Fibroblast of peridontal ligament (primary cell): ENCODE results near the gene PPA1.
"Not testable (repeated sequence)": the region's sequence is repeated elsewhere in the genome, so short reads cannot be mapped to it uniquely, and the experiment has no call there.

Source experiments
- DNase-seq: peaks from one replicate; pipeline ENCODE4 v3.0.0-alpha.2; 2010; ENCODE audit errors: extremely low read depth

Gene PPA1

DNA sequence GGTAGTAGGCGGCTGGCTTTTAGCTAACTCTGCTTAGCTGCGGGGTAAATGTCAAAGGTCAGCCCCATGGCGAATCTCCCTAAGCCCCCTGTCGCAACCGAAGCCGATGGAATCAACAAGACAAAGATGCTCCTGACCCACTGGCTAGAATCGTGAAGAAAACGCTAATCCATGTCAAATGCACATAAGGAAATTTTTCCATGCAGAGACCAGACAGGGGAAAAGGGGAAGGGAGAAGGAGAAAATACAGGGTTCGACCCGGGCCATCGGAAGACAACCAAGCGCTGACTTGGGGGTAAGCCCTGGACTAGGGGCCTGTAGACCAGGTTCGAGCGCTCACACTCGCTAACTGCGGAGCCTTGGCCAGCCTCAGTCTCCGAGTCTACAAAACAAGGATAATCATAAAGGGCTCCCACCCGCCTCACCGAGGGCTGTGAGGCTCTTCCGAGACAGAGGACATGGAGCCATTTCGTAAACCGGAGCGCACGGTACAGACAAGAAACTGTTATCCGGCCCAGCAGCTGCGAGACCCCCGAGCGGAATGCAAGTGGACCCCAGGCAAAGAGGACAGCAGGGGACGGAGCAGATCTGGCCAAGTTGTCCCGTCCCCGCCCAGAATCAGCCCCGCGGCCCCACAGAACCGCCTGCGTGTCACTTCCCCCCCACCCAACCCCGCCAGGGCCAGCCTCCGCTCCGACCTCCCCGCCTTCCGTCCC is 63.4 kb downstream of the PPA1 start:
- peak; percentile 23 for DNase-seq

DNA sequence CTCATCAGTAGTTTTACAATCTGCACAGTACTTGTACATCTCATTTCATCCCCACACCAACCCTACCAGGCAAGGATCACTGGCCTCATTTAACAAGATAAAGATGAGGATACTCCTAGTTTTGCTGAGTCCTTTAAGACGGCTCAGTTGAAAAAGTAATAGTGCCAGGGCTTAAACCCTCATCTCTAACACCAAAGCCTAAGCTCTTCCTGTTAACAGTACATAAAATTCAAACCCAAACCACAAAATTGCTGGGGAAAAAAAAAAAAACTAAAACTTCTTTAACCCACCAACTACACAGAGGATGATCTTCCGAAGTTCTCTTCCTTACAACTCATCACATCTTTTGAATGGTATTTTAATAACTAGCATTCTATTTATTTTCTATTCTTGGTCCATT is 64.2 kb downstream of the PPA1 start:
- DNase-seq = peak; percentile 29

DNA sequence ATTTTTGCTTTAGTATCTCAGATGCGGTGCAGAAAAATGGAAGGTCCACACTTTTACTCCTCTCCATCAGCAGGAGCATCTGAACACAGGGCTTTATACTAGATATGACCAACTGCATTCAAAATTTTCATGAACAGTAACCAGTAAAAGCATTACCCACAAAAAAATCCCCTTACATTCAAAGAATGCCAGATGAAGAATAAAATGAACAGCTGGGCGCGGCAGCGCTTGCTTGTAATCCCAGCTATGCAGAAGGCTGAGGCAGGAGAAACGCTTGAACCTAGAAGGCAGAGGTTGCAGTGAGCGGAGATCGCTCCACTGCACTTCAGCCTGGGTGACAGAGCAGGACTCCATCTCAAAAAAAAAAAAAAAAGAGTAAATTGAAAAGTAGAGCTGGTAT is 66.0 kb downstream of the PPA1 start:
- no peak for DNase-seq

DNA sequence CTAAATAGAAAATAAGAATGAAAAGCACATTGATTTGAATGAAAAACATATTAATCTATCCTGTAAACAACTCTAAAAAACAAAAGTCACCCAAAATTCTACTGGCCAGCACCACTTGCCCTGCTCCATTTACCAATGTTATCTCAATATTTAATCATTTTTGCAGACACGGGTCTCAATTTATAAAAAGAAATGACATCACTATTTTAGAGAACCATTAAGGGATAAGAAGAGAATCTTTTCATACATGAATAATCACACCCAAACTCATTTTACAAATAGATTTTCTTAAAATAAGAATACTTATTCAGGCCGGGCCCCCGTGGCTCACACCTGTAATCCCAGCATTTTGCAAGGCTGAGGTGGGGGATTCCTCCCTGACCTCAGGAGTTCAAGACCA is 66.8 kb downstream of the PPA1 start:
- no peak for DNase-seq

DNA sequence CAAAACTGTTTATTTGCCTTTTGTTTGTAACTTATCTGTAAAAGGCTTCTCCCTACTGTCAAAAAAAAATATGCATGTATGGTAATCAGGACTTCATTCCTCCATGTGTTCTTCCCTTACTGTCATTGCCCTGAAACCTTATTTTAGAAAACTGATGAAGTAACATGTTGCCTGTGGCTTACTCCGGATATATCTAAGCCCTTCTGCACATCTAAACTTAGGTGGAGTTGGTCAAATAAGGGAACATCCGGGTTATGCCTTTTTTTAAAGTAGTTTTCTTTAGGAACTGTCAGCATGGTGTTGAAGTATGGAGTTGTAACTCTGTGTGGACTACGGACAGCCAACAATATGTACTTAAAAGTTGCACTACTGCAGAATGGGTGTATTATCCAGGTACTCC is 69.1 kb downstream of the PPA1 start:
- DNase-seq = no peak

DNA sequence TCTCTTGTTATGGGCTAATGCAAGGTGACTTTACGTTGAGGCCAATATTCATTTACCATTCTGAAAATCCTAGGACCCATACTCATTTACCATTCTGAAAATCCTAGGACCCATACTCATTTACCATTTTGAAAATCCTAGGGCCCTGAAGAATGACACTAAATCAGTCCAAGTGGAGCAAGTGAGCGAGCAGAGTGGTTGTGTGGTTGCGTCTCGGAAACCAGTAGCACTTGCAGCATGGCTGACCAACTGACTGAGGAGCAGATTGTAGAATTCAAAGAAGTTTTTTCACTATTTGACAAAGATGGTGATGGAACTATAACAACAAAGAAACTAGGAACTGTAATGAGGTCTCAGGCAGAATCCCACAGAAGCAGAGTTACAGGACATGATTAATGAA is 69.8 kb downstream of the PPA1 start:
- no peak for DNase-seq

DNA sequence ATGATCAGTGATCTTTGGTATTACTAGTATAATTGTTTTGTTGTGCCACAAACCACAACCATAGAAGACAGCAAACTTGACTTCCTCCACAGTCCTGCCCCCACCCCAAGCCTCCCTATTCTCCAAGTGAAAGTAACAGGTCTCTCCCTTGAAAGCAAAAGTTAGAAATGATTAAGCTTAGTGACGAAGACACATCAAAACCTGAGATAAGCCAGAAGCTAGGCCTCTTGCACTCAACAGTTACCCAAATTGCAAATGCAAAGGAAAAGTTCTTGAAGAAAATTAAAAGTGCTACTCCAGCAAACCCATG is 70.4 kb downstream of the PPA1 start:
- DNase-seq = peak; percentile 11

DNA sequence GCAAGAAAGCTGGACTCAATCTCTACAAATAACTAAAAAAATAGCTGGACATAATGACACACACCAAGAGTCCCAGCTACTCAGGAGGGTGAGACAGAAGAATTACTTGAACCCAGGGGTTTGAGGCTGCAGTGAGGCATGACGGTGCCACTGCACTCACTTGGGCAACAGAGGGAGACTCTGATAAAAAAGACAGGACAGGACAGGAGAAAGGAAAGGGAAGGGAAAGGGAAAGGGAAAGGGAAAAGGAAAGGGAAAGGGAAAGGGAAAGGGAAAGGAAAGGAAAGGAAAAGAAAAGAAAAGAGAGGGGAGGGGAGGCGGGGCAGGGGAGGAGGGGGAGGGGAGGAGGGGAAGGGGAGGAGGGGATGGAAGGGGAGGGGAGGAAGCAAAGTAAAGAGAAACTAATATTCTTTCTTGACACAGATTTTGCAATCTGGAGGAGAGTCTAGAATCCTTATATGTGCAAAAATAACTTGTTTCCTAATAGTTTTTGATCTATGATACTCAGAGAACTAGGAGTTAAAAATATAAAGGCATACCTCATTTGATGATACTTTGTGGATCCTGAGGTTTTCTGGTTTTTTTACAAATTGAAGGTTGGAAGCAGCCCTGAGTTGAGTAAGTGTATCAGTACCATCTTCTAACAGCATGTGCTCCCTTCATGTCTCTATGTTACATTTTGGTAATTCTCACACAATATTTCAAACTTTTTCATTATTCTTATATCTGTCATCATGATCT is 70.9 kb downstream of the PPA1 start:
- DNase-seq = peak; percentile 7

DNA sequence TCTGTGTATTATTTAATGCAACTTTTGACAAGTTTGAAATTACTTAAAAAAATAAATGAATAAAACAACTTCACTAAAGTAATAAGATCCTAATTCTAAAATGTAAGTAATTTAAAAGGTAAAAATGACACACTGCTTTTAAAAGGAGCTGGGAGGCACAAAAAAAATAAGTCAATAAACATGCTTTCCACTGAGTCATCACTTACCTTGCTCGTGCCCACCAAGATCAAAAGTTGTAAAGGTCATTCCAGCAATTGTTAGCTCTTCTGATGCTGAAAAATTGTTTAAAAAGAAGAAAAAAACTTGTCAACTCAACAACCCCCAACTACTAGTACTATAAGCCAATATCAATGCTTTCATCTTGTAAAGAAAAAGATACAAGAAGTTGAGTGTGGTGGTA is 72.4 kb downstream of the PPA1 start:
- DNase-seq = no peak

DNA sequence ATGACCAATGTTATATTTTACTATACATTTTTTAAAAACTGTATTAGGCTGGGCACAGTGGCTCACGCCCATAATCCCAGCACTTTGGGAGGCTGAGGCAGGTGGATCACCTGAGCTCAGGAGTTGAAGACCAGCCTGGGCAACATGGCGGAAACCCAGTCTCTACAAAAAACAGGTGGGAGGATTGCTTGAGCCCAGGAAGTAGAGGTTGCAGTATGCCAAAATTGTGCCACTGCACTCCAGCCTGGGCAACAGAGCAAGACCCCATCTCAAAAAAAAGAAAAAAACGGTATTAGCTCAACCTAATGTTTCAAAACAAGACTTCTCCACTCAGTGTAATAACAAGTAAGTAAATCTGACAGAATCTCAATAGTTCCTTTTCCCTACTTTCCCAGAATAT is 73.9 kb downstream of the PPA1 start:
- DNase-seq = not testable (repeated sequence)

DNA sequence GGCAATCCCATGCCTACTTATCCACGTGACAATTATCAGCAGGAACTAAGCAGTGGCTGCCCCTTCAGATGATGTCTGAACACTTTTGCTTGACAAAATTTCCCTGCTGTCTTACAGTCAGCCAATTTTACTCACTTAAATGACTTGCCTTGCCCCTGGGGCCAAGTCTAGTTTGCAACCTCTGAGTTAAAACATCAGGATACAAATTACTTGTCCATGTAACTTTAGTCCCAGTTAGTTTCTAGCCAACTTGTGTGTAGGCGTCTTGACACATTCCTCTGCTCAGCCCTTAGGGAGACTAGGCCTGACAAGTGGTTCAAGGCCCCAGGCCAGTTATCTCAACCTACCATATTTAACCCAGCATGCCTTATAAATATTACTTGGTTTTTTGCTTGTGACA is 75.1 kb downstream of the PPA1 start:
- no peak for DNase-seq

DNA sequence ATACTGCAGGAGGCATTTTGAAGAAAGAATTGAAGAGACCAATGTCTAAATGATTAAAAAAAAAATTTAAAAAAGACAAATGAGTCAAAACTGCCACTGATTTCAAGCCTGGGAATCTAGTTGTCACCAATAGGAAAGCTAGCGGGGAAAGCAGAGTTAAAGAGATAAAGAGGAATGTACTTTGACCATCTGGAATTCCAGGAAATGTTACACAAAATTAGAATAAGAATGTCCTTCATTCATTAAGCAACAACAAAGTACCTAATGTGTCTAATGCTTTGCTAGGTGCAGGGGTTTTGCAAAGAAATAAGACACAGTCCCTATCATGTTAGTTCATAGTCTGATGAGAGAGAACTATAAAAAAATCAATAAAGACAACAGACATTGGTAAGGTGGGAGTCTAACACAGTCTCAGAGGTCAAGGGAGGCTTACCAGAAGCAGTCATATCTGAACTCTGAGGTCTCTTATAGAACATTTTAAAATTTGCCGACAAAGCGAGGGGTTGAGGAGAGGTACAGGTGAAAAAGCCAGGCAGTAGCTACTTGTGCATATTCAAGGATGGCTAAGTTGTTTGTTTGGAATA is 77.9 kb downstream of the PPA1 start:
- DNase-seq = no peak
